Measurements from ENCODE around the gene NFS1. TPM values are rescaled to one million over a fixed set of nuclear protein-coding genes. Genes with fewer than 3 reads are reported as not detected.

NFS1 gene
- total RNA-seq, 2 experiments from 2014 or later = 41.3 to 56.2 TPM

- intact Hi-C loops (cut with micrococcal nuclease; ENCODE audit: unreplicated experiment) = loop anchor here (1.0 to 10.0 kb wide), 5 partner anchors 57 to 1934 kb away; partner anchors contain the start of genes E2F1, ERGIC3, NFS1 and ROMO1
- DNase-seq (ENCODE audit: low spot score) = peak; percentile 58
- H3K27ac ChIP-seq (ENCODE audit: low read depth, low read length, poor library complexity, severe bottlenecking) = peak overlapping the region; percentile 90
- CTCF ChIA-PET (ENCODE audit: unreplicated experiment) = interaction anchor here (0.6 to 1.5 kb wide), 2 partner anchors 14 to 27 kb away, joined by 3 to 8 read pairs; no protein-coding TSS in a partner anchor
- H3K9me3 ChIP-seq (ENCODE audit: low read length) = no peaks in the 10 kb centered on the region
- peaks cover 46% of the 10 kb centered on the region for H3K4me1 ChIP-seq (ENCODE audit: insufficient read depth, low read length, poor library complexity, severe bottlenecking)
- POLR2A ChIA-PET = interaction anchor here (0.6 to 1.4 kb wide), 10 partner anchors 9 to 150 kb away, joined by 3 to 20 read pairs (median 4); no protein-coding TSS in a partner anchor
- H3K4me3 ChIP-seq (ENCODE audit: low read depth, low read length, poor library complexity, severe bottlenecking) = peak overlapping the region; percentile 73
- no peak for TF ChIP-seq EZH2phosphoT487 (IDR thresholded peaks at IDR 0.05; ENCODE audit: borderline replicate concordance, low read depth, low read length)
- TF ChIP-seq, protein P1, sequence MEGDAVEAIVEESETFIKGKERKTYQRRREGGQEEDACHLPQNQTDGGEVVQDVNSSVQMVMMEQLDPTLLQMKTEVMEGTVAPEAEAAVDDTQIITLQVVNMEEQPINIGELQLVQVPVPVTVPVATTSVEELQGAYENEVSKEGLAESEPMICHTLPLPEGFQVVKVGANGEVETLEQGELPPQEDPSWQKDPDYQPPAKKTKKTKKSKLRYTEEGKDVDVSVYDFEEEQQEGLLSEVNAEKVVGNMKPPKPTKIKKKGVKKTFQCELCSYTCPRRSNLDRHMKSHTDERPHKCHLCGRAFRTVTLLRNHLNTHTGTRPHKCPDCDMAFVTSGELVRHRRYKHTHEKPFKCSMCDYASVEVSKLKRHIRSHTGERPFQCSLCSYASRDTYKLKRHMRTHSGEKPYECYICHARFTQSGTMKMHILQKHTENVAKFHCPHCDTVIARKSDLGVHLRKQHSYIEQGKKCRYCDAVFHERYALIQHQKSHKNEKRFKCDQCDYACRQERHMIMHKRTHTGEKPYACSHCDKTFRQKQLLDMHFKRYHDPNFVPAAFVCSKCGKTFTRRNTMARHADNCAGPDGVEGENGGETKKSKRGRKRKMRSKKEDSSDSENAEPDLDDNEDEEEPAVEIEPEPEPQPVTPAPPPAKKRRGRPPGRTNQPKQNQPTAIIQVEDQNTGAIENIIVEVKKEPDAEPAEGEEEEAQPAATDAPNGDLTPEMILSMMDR (conservative IDR thresholded peaks at IDR 0.05; ENCODE audit: low read length) = no peak
- H3K4me2 ChIP-seq (ENCODE audit: low read length) = peak overlapping the region; percentile 87
- H3K36me3 ChIP-seq (ENCODE audit: insufficient read depth, low read length) = peaks cover 22% of the 10 kb centered on the region; the same call in 1 of the 2 replicates
- BruUV-seq (replicated peaks) = no TSS peak
- no peaks in the 10 kb centered on the region for H4K20me1 ChIP-seq (ENCODE audit: insufficient read depth, low read length)
- no peaks in the 10 kb centered on the region for H3K9me2 ChIP-seq (ENCODE audit: insufficient read depth, low read length)
- H2AFZ ChIP-seq (ENCODE audit: low read length) = peak overlapping the region; percentile 52; the same call in 1 of the 2 replicates
- peaks cover 15% of the 10 kb centered on the region; the same call in 1 of the 2 replicates for H3K79me2 ChIP-seq (ENCODE audit: insufficient read depth, low read depth, low read length)
Observed at GRCh38 chr20:35618263-35619131, 80.7 kb downstream of the NFS1 start.

Small RNA genes lying within 50 kb of the gene (small RNA-seq; reads per million reads assigned to genes)
- not detected for gene RNU6-759P

Other genes starting within 250 kb of the NFS1 start
- 28.6 and 31.6 TPM in 2 replicates for gene CEP250, start 243.8 kb downstream of the NFS1 start, total RNA-seq (2014; rRNA removed; shearing (Covaris generic))
- gene CEP250, start 243.8 kb downstream of the NFS1 start, total RNA-seq (2022) = 68.9 and 74.4 TPM in 2 replicates
- not detected in 2 replicates for gene C20orf173, start 169.7 kb downstream of the NFS1 start, total RNA-seq (2014; rRNA removed; shearing (Covaris generic))
- not detected in 2 replicates for gene C20orf173, start 169.7 kb downstream of the NFS1 start, total RNA-seq (2022)
- gene ERGIC3, start 157.3 kb downstream of the NFS1 start, total RNA-seq (2014; rRNA removed; shearing (Covaris generic)) = 171 and 178 TPM in 2 replicates
- gene ERGIC3, start 157.3 kb downstream of the NFS1 start, total RNA-seq (2022) = 170 and 177 TPM in 2 replicates
- 12.1 and 24.7 TPM in 2 replicates for gene SPAG4, start 83.5 kb downstream of the NFS1 start, total RNA-seq (2014; rRNA removed; shearing (Covaris generic))
- gene SPAG4, start 83.5 kb downstream of the NFS1 start, total RNA-seq (2022) = 58.2 and 64.2 TPM in 2 replicates
- 83.3 and 83.7 TPM in 2 replicates for gene CPNE1, start 34.5 kb downstream of the NFS1 start, total RNA-seq (2014; rRNA removed; shearing (Covaris generic))
- 193 and 202 TPM in 2 replicates for gene CPNE1, start 34.5 kb downstream of the NFS1 start, total RNA-seq (2022)
- gene RBM12, start 34.5 kb downstream of the NFS1 start, total RNA-seq (2014; rRNA removed; shearing (Covaris generic)) = 63.8 and 66.3 TPM in 2 replicates
- 152 and 160 TPM in 2 replicates for gene RBM12, start 34.5 kb downstream of the NFS1 start, total RNA-seq (2022)
- gene ROMO1, start 53 bp upstream of the NFS1 start, total RNA-seq (2014; rRNA removed; shearing (Covaris generic)) = 393 and 411 TPM in 2 replicates
- 109 and 164 TPM in 2 replicates for gene ROMO1, start 53 bp upstream of the NFS1 start, total RNA-seq (2022)
- 346 and 448 TPM in 2 replicates for gene RBM39, start 42.9 kb upstream of the NFS1 start, total RNA-seq (2014; rRNA removed; shearing (Covaris generic))
- 429 and 431 TPM in 2 replicates for gene RBM39, start 42.9 kb upstream of the NFS1 start, total RNA-seq (2022)
- 37.9 and 43.6 TPM in 2 replicates for gene PHF20, start 72.7 kb upstream of the NFS1 start, total RNA-seq (2014; rRNA removed; shearing (Covaris generic))
- gene PHF20, start 72.7 kb upstream of the NFS1 start, total RNA-seq (2022) = 47.8 and 51.4 TPM in 2 replicates

Data from OCI-LY7 (cell line).